GM18907 (cell line): ENCODE results near the gene CLIC1.

Experiments used
- ATAC-seq: cut with Tn5 transposase; IDR thresholded peaks from one replicate; pipeline ENCODE4 v1.9.1; 2021; ENCODE audit warnings: mild to moderate bottlenecking, moderate library complexity; ENCODE audit not compliant: unreplicated experiment

CLIC1 gene

GRCh38 chr6:31736021-31736767 lies at the start of gene CLIC1:
CLIC1 (minus strand) TSS chr6:31736530; CDS start chr6:31736300, 230 bp downstream.
- no peak for ATAC-seq

GRCh38 chr6:31785475-31785874 lies 49.1 kb upstream of the CLIC1 start:
- ATAC-seq = no peak

- ATAC-seq = no peak
These were observed 48.0 kb upstream of the CLIC1 start for GRCh38 chr6:31784098-31784925.

- no peak for ATAC-seq
These were observed 46.0 kb upstream of the CLIC1 start for GRCh38 chr6:31782126-31782855.

GRCh38 chr6:31781244-31782125 lies 45.2 kb upstream of the CLIC1 start:
- no peak for ATAC-seq

- no peak for ATAC-seq
These were observed 44.3 kb upstream of the CLIC1 start for GRCh38 chr6:31780507-31781243.

GRCh38 chr6:31779908-31780307 lies 43.6 kb upstream of the CLIC1 start:
- ATAC-seq = no peak

- no peak for ATAC-seq
These were observed 42.9 kb upstream of the CLIC1 start for GRCh38 chr6:31778999-31779885.

- ATAC-seq = no peak
These were observed 41.9 kb upstream of the CLIC1 start for GRCh38 chr6:31778193-31778592.

GRCh38 chr6:31777667-31778050 lies 41.3 kb upstream of the CLIC1 start:
- no peak for ATAC-seq

- ATAC-seq = peak; percentile 62
These were observed 40.8 kb upstream of the CLIC1 start, which contains the start of gene VWA7 for GRCh38 chr6:31776989-31777666. VWA7 (minus strand) TSS chr6:31777328; CDS start chr6:31776779, 549 bp downstream.

GRCh38 chr6:31776485-31776988 lies 40.2 kb upstream of the CLIC1 start:
- ATAC-seq = no peak

- no peak for ATAC-seq
These were observed 39.5 kb upstream of the CLIC1 start for GRCh38 chr6:31775633-31776484.

- ATAC-seq = no peak
These were observed 38.9 kb upstream of the CLIC1 start for GRCh38 chr6:31775184-31775583.

- no peak for ATAC-seq
These were observed 35.6 kb upstream of the CLIC1 start for GRCh38 chr6:31771992-31772358.

- no peak for ATAC-seq
These were observed 34.5 kb upstream of the CLIC1 start for GRCh38 chr6:31770860-31771259.
